NCI-H510A (cell line): ENCODE results near the gene HOXD11.

Experiments
- DNase-seq: peaks from one replicate; lab custom pipeline; 2025; lab: John Stamatoyannopoulos, UW

Gene HOXD11

GRCh38 chr2:176105078-176105729 lies 1.9 kb upstream of the HOXD11 start:
- DNase-seq, result no peak

DNA sequence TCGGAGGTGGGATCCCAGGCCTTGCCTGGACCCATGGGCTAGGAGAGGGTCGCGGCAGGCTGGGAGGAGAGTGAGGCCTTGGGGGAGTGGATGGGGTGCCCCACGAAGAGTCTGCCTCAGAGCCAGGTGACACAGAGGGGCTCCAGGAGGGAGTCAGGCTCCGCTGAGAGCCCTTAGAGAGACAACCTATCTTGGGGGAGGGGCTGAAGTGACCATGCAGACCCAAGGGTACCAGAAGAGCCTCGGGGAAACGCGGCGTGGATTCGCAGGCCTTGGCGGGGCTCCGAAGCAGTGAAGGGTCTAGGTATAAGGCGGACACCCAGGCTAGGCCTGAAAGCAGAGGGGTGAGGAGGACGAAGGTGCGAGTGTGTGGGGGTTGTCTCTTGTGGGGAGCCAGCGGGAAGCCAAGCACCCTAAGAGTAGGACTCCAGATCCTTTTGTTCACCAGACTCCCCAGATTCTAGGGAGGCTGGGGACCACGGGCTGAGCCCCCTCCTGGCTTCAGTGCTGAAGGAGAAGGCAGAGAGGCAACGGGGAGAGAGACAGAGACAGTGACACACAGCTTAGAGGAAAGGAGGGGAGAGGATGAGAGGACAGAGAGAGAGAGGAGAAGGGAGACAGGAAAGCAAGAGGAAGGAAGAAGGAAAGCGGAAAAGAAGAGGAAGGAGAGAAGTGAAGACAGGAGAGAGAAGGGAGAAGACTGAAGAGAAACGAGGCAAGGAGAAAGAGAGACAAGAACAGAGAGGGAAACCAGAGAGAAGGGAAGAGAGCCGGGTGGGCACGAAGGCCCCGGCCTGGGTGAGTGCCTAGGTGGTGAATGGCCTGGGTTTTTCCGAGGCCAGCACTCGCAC lies 1.1 kb upstream of the HOXD11 start:
- DNase-seq, result no peak

DNA sequence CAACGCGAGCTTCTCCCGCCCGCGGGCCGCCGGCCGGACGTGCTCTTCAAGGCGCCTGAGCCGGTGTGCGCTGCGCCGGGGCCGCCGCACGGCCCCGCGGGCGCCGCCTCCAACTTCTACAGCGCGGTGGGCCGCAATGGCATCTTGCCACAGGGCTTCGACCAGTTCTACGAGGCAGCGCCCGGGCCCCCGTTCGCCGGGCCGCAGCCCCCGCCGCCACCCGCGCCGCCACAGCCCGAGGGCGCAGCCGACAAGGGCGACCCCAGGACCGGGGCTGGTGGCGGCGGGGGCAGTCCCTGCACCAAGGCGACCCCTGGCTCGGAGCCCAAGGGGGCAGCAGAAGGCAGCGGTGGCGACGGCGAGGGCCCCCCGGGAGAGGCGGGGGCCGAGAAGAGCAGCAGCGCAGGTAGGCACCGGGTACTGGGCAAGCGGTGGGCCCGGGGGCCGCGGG lies 676 bp downstream of the HOXD11 start:
- DNase-seq, result no peak

DNA sequence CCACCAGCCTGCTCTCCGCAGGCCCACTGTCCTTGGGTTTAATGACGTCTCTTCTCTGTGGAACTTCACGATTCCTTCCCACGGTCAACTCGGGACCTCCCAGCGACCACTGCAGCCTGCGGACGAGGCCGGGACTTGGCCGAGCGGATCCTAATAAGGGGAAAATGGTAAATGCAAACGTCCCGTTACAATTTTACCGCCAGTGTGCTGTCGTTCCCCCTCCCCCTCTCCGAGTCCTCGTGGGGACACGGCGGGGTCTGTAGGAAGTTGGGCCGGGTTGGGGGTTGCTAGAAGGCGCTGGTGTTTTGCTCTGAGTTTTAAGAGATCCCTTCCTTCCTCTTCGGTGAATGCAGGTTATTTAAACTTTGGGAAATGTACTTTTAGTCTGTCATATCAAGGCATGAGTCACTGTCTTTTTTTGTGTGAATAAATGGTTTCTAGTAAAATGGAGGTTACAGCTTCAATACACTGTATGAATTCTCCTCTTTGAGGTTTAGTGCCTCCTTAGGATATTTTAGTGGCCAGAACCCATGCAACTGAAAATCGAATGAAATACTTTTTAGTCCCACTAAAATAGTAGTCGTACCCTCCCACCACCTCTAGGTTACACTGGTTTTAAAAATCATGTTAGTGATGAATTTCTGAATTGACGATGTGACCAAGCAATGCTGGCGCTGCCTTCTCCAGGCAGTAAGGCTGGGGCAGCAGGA lies 2.3 kb downstream of the HOXD11 start:
- no peak for DNase-seq

GRCh38 chr2:176109946-176110345 lies 2.9 kb downstream of the HOXD11 start:
- DNase-seq, result no peak

DNA sequence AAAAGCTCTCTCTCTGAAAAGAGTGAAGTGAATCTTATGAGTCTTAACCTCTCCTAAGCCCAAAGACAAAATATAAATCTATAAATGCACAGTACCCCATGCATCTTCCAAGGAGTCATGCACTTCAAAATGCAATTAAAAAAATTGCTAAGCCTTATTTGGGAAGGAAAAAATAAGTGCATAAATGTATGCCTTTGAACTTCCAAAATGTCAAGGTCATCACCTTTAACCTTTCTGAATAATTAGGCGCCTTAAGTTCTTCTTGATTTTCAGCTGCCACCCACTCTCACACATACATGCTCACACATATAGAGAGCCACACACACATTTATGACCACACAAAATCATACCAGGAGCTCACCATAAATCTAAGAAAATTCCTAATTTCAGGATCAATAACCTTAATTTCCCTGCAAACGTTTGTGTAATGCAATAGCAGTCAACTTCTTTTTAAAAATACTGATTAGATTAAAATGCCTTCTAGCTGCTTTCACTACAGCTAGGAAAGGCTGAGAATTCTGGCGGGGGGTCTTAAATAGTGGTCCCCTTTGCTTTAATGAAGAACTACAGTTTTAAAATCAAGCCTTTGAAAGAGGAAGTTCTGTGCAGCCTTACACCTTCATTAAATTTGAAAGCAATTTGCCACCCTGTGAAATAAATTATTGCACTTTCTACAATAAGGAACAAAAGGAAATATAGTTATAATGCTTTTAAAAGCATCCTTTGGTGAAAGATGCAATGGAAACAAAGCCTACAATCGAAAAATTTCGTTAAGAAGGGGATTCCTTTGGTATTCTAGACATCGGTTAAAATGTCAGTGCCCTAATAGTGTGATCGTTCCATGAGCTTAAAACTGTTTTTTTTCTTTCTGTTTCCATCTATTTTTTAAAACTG lies 3.6 kb downstream of the HOXD11 start:
- no peak for DNase-seq

DNA sequence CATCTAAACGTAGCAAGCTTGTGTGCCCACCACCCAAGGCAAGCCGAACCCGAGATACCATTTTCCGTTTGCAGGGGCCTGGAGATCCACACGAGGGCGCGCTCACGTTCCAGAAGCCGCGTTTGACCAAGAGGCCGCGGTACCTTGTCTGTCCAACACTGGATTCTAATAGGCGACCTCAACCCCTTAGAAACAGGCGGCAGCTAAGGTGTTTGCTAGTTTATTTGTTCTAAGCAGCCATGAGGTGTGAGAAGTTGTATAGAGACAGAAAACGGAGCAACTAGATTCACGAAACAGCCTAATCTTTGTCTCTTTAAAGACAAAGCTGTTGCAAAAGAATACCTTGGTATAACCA lies 4.2 kb downstream of the HOXD11 start:
- peak; percentile 60 for DNase-seq

- no peak for DNase-seq
Observed at GRCh38 chr2:176111846-176112374, 4.8 kb downstream of the HOXD11 start.

GRCh38 chr2:176112375-176113302 lies 5.6 kb downstream of the HOXD11 start:
- no peak for DNase-seq

- DNase-seq, result peak; percentile 62
Observed at GRCh38 chr2:176114120-176114929, 7.2 kb downstream of the HOXD11 start.

- no peak for DNase-seq
Observed at GRCh38 chr2:176114930-176115625, 8.0 kb downstream of the HOXD11 start.

DNA sequence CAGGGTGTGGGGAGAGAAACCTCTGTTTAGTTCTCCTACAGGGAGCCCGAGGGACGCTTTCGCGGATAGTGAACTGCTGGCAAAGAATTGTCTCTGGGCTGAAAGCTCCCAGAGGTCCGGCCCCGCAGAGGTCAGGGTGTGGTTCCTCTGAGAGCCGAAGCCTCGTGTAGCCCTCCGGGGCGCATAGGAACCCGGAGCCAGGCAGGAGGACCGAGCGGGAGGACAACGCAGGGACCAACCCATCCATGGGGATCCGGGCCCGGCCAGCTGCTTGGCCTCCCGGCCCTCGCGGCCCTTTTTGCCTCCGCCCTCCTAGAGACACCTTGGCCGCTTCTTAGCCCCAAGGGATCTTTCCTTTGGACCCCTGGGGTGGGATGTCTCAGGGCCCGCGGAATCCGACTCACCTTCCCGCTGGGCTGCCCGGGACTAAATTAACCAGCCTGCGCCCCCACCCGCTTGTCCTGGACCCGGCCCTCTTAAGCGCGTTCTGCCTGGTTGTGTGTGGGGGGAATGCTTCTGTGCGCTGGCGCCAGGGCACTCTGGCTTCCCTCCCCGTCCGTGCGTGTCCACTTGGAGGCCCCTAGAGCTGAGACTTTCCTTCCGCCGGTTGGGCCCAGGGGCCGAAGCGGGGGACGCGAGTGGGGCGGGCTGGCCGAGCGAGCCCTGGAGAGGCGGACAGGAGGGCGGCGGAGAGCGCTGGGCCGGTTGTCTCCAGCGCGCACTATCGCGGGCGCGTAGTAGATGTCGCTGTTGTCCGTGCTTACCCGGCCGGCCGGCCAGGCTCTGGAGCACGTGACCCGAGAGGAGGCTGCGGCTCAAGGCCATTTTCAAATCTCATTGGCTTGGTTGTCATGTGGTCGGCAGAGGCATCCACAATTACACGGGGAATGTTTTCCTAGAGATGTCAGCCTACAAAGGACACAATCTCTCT lies 9.1 kb downstream of the HOXD11 start, which contains the start of gene HOXD10:
Gene HOXD10 (plus strand): TSS at position 896 of the 931 bp plus-strand sequence. CDS start 56 bp downstream, outside the sequence.
- DNase-seq, result no peak

GRCh38 chr2:176117162-176117822 lies 10.2 kb downstream of the HOXD11 start:
- DNase-seq, result no peak

DNA sequence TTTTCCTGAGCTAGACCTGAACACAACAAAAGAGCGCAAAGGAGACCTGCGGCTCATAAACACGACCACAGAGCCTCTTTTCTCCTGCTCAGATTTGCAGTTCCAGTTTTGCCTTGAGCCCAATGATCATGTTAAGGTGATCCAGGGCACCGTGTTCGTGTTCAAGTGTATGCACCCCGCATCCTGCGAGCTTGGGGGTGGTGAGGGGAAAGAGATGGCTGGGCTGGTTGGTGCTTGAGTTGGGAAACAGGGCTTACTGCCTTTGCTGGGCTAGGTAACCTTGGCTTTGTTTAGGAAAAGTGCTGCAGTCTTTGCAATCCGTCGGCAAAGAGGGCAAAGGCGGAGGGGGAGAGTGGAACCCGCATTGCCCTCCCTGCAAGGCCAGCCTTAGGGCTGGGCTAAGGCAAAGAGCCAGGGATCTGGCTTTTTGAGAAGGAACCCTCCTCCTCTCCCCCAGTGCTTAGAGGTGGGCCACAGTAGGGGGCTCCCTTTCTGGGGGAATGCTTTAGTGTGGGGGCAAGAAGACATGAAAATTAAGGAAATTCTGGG lies 10.8 kb downstream of the HOXD11 start:
- no peak for DNase-seq

- peak; percentile 39 for DNase-seq
Observed at GRCh38 chr2:176118601-176119339, 11.7 kb downstream of the HOXD11 start.
